Astrocyte (in vitro differentiated cells and primary cell): ENCODE measurements around the gene MAPKAP1.

Source experiments
- CTCF ChIP-seq: IDR thresholded peaks from 2 replicates; pipeline ENCODE4 v1.5.1; 2011; ENCODE audit warnings: low read depth, mild to moderate bottlenecking, inconsistent platforms, low read length, moderate library complexity; ENCODE audit not compliant: insufficient read depth
- EZH2 ChIP-seq: IDR thresholded peaks from 2 replicates; pipeline ENCODE4 v1.6.1; 2012; ENCODE audit warnings: mild to moderate bottlenecking, low read length, inconsistent platforms; ENCODE audit not compliant: insufficient read depth

GRCh38 chr9:125540497-125540896 is 166.5 kb downstream of the MAPKAP1 start:
- TF ChIP-seq CTCF, result no peak
- TF ChIP-seq EZH2, result no peak
